H54 (cell line): ENCODE data around the gene DDX42.
"Not testable (repeated sequence)": the region's sequence is repeated elsewhere in the genome, so short reads cannot be mapped to it uniquely, and the experiment has no call there.

ENCODE experiments used
- DNase-seq: peaks from one replicate; pipeline ENCODE4 v3.0.0; 2011; ENCODE audit warnings: low spot score, mixed read lengths; ENCODE audit not compliant: insufficient read length
- FAIRE-seq: peaks from 3 replicates; lab custom pipeline; 2011; peaks lifted over from hg19 to GRCh38; lab: Jason Lieb, UNC
- POLR2A ChIP-seq: IDR thresholded peaks from 2 replicates; pipeline ENCODE4 v1.6.1; 2011; ENCODE audit warnings: low read depth, mild to moderate bottlenecking, low read length

Gene DDX42

GRCh38 chr17:63790057-63790456, 16.1 kb downstream of the DDX42 start:
- FAIRE-seq, result no peak
- no peak for TF ChIP-seq POLR2A

GRCh38 chr17:63792055-63792729, 18.2 kb downstream of the DDX42 start:
- no peak for TF ChIP-seq POLR2A
- FAIRE-seq (no peak), DNase-seq (no peak)

More at GRCh38 chr17:63790057-63790456, 16.1 kb downstream of the DDX42 start:
- DNase-seq, result no peak

GRCh38 chr17:63796375-63796774, 22.4 kb downstream of the DDX42 start:
- FAIRE-seq, DNase-seq: not testable (repeated sequence)

GRCh38 chr17:63798572-63799106, 24.7 kb downstream of the DDX42 start:
- TF ChIP-seq POLR2A, result no peak
- FAIRE-seq (no peak), DNase-seq (no peak)

- no peak for TF ChIP-seq POLR2A
- DNase-seq (no peak), FAIRE-seq (no peak)
These were observed 26.8 kb downstream of the DDX42 start for GRCh38 chr17:63800783-63801182.

GRCh38 chr17:63804328-63804727, 30.4 kb downstream of the DDX42 start:
- FAIRE-seq, result no peak
- no peak for TF ChIP-seq POLR2A
- no peak for DNase-seq

GRCh38 chr17:63805591-63805990, 31.6 kb downstream of the DDX42 start:
- no peak for TF ChIP-seq POLR2A
- FAIRE-seq (no peak), DNase-seq (no peak)

- FAIRE-seq, result no peak
- no peak for DNase-seq
- TF ChIP-seq POLR2A, result no peak
These were observed 36.0 kb downstream of the DDX42 start for GRCh38 chr17:63809970-63810369.

GRCh38 chr17:63816123-63816522, 42.2 kb downstream of the DDX42 start:
- FAIRE-seq, result no peak
- TF ChIP-seq POLR2A, result no peak
- DNase-seq, result no peak

GRCh38 chr17:63816669-63817068, 42.7 kb downstream of the DDX42 start:
- FAIRE-seq, result no peak
- DNase-seq, result no peak
- TF ChIP-seq POLR2A, result no peak

GRCh38 chr17:63817736-63818385, 43.9 kb downstream of the DDX42 start:
- DNase-seq, result no peak
- no peak for FAIRE-seq
- TF ChIP-seq POLR2A, result no peak

GRCh38 chr17:63819131-63819530, 45.2 kb downstream of the DDX42 start:
- FAIRE-seq (no peak), DNase-seq (no peak)
- TF ChIP-seq POLR2A, result no peak

- no peak for FAIRE-seq
- no peak for TF ChIP-seq POLR2A
- DNase-seq, result no peak
These were observed 45.9 kb downstream of the DDX42 start for GRCh38 chr17:63819585-63820537.
